PC-3 (cell line): ENCODE measurements around the gene VAV3. TPM values are rescaled to one million over a fixed set of nuclear protein-coding genes. Genes with fewer than 3 reads are reported as not detected.

Experiments
- ATAC-seq: fragments of 200-7000 bp; cut with Tn5 transposase; 2 replicates; pipeline ENCODE4 v1.9.1; 2020; ENCODE audit warnings: mild to moderate bottlenecking, moderate library complexity
- BruUV-seq: library from RNA; stranded (reverse); fragments of 400-500 nt; replicated peaks from 2 replicates; lab custom pipeline; 2021; lab: Mats Ljungman, UMichigan
- CTCF ChIA-PET: fragments of 300-600 bp; sonication (Branson Sonifier 250); formaldehyde crosslinking; loops from one replicate; lab custom pipeline; 2022; ENCODE audit warnings: antibody characterized with exemption; lab: Charles Lee
- POLR2A ChIA-PET: fragments of 300-600 bp; sonication (Branson Sonifier 250); formaldehyde crosslinking; loops from one replicate; lab custom pipeline; 2022; ENCODE audit warnings: antibody characterized with exemption; ENCODE audit not compliant: unreplicated experiment; lab: Charles Lee
- DNase-seq: peaks from one replicate; pipeline ENCODE4 v3.0.0-alpha.2; 2015
- H2AFZ ChIP-seq: fragments of 300-600 bp; sonication (generic); 2 replicates; pipeline ENCODE4 v1.6.0; 2016; ENCODE audit warnings: antibody characterized with exemption, low read length
- H3F3A ChIP-seq: fragments of 300-600 bp; sonication (generic); one replicate; pipeline ENCODE4 v1.6.0; 2017; ENCODE audit warnings: antibody characterized with exemption, low read length, control low read depth, mild to moderate bottlenecking; ENCODE audit not compliant: unreplicated experiment
- H3K27ac ChIP-seq: fragments of 300-600 bp; sonication (generic); 2 replicates; pipeline ENCODE4 v1.5.1; 2016; ENCODE audit warnings: mild to moderate bottlenecking, low read length
- H3K27me3 ChIP-seq: fragments of 300-600 bp; sonication (generic); 2 replicates; pipeline ENCODE4 v1.6.1; 2016; ENCODE audit warnings: low read length, mixed read lengths
- H3K36me3 ChIP-seq: fragments of 300-600 bp; sonication (generic); 2 replicates; pipeline ENCODE4 v1.6.1; 2016; ENCODE audit warnings: low read depth, mixed run types, low read length, mixed read lengths
- H3K4me1 ChIP-seq: fragments of 300-600 bp; sonication (generic); 2 replicates; pipeline ENCODE4 v1.5.1; 2016; ENCODE audit warnings: low read length; ENCODE audit not compliant: insufficient read depth
- H3K4me2 ChIP-seq: fragments of 300-600 bp; sonication (generic); 2 replicates; pipeline ENCODE4 v1.6.0; 2016; ENCODE audit warnings: low read length
- H3K4me3 ChIP-seq: fragments of 300-600 bp; sonication (generic); 2 replicates; pipeline ENCODE4 v1.5.1; 2016; ENCODE audit warnings: mild to moderate bottlenecking, low read length, mixed read lengths
- H3K79me2 ChIP-seq: fragments of 300-600 bp; sonication (generic); 2 replicates; pipeline ENCODE4 v1.6.1; 2017; ENCODE audit warnings: low read length, mixed read lengths
- H3K9ac ChIP-seq: fragments of 300-600 bp; sonication (generic); 2 replicates; pipeline ENCODE4 v1.6.0; 2016; ENCODE audit warnings: mild to moderate bottlenecking, low read length
- H3K9me2 ChIP-seq: fragments of 300-600 bp; sonication (generic); replicated peaks from 2 replicates; pipeline ENCODE4 v1.6.1; 2016; ENCODE audit warnings: mixed run types, low read length, mixed read lengths
- H3K9me3 ChIP-seq: fragments of 300-600 bp; sonication (generic); 2 replicates; pipeline ENCODE4 v1.6.1; 2016; ENCODE audit warnings: low read length, mixed read lengths
- H4K20me1 ChIP-seq: fragments of 300-600 bp; sonication (generic); 2 replicates; pipeline ENCODE4 v1.6.1; 2016; ENCODE audit warnings: low read length, mixed read lengths
- EZH2 ChIP-seq: fragments of 300-600 bp; sonication (generic); IDR thresholded peaks from one replicate; pipeline ENCODE4 v1.6.1; 2017; ENCODE audit warnings: antibody characterized with exemption, mild to moderate bottlenecking, low read length; ENCODE audit not compliant: unreplicated experiment
- EZH2phosphoT487 ChIP-seq: fragments of 300-600 bp; sonication (generic); IDR thresholded peaks from 2 replicates; pipeline ENCODE4 v1.6.1; 2018; ENCODE audit warnings: mild to moderate bottlenecking, antibody characterized with exemption, low read length, borderline replicate concordance
- intact Hi-C: fragments of 100-400 bp; cut with micrococcal nuclease; formaldehyde crosslinking; loops from 2 replicates; pipeline ENCODE4 v1.9.0; 2023
- total RNA-seq: library from RNA; depleted of rRNA; stranded (reverse); fragments of >200 nt; gene quantifications from 2 replicates; pipeline ENCODE4 v1.2.3, GENCODE V29; 2014
- TF ChIP-seq, protein P1 (sequence below): fragments of 300-600 bp; sonication (generic); conservative IDR thresholded peaks from 2 replicates; pipeline ENCODE4 v1.5.1; 2017; ENCODE audit warnings: antibody characterized with exemption, low read depth, mild to moderate bottlenecking, low read length

Gene VAV3
- total RNA-seq, 1 experiment from 2014 or later, result 0.73 TPM

DNA sequence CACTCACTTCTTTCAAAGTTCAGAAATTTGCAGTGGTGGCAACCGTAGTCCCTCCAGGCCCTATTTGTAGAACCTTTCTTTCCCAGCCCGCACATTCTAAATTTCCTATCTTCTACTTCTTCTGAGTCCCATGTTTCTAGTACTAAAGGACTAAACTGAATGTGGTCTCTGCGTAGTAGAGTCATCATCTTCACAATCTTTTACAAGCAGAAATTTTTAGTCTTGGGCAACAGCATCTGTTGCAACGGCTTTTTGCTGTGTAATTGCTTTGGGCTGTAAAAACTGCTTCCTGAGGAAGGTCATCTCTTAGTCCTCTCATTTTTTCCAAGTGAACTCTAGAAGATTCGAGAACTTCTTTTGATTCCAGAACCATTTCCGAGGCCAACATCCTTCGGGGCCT, 23.9 kb downstream of the VAV3 start:
- Histone ChIP-seq H3K27me3 (no peaks in the 10 kb centered on the region), H3K4me2 (no peak overlapping the region), H2AFZ (no peak overlapping the region), H3K27ac (no peak overlapping the region), H3K9me3 (no peaks in the 10 kb centered on the region), H3F3A (no peaks in the 10 kb centered on the region), H3K4me3 (no peak overlapping the region), H3K9ac (no peak overlapping the region), H4K20me1 (no peaks in the 10 kb centered on the region), H3K4me1 (peaks cover 16% of the 10 kb centered on the region), H3K79me2 (no peaks in the 10 kb centered on the region), H3K9me2 (0 out of 2 replicates have a peak, but pooled peaks cover 3% of the 10 kb centered on the region), H3K36me3 (no peaks in the 10 kb centered on the region)
- TF ChIP-seq EZH2phosphoT487 (no peak), EZH2 (no peak)
- TF ChIP-seq, protein P1, sequence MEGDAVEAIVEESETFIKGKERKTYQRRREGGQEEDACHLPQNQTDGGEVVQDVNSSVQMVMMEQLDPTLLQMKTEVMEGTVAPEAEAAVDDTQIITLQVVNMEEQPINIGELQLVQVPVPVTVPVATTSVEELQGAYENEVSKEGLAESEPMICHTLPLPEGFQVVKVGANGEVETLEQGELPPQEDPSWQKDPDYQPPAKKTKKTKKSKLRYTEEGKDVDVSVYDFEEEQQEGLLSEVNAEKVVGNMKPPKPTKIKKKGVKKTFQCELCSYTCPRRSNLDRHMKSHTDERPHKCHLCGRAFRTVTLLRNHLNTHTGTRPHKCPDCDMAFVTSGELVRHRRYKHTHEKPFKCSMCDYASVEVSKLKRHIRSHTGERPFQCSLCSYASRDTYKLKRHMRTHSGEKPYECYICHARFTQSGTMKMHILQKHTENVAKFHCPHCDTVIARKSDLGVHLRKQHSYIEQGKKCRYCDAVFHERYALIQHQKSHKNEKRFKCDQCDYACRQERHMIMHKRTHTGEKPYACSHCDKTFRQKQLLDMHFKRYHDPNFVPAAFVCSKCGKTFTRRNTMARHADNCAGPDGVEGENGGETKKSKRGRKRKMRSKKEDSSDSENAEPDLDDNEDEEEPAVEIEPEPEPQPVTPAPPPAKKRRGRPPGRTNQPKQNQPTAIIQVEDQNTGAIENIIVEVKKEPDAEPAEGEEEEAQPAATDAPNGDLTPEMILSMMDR, result no peak
- intact Hi-C loops, result no loop called here
- CTCF ChIA-PET, result no interaction called here
- no TSS peak for BruUV-seq
- ATAC-seq (no peak), DNase-seq (no peak)
- POLR2A ChIA-PET, result no interaction called here

DNA sequence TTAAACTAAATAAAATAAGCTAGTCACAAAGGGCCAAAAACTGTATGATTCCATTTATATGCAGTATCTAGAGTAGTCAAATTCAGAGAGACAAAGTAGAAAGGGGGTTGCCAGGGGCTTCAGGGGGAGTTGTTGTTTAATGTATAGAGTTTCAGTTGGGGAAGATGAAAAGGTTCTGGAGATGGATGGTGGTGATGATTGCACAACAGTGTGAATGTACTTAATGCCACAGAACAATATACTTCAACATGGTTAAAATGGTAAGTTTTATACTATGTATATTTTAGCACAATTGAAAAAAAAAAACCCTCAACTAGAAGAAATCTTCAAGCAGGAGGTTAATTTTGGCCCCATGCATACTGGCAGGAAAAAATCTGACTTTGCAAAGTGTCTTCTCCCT, 24.3 kb downstream of the VAV3 start:
- no peak overlapping the region for H3K4me3 ChIP-seq
- H3K9me3 ChIP-seq, result no peaks in the 10 kb centered on the region
- no peaks in the 10 kb centered on the region for H3K79me2 ChIP-seq
- H3K27ac ChIP-seq, result no peak overlapping the region
- no peaks in the 10 kb centered on the region for H3F3A ChIP-seq
- intact Hi-C loops, result no loop called here
- DNase-seq, result no peak
- no peak overlapping the region for H3K9ac ChIP-seq
- no peaks in the 10 kb centered on the region for H4K20me1 ChIP-seq
- H3K36me3 ChIP-seq, result no peaks in the 10 kb centered on the region
- H2AFZ ChIP-seq, result no peak overlapping the region
- POLR2A ChIA-PET, result no interaction called here
- no peak overlapping the region for H3K4me2 ChIP-seq
- 0 out of 2 replicates have a peak, but pooled peaks cover 3% of the 10 kb centered on the region for H3K9me2 ChIP-seq
- ATAC-seq, result no peak
- H3K4me1 ChIP-seq, result peaks cover 20% of the 10 kb centered on the region
- no TSS peak for BruUV-seq
- no peaks in the 10 kb centered on the region for H3K27me3 ChIP-seq
- CTCF ChIA-PET, result no interaction called here
- TF ChIP-seq EZH2phosphoT487, result no peak
- TF ChIP-seq, protein P1, result no peak
- TF ChIP-seq EZH2, result no peak

DNA sequence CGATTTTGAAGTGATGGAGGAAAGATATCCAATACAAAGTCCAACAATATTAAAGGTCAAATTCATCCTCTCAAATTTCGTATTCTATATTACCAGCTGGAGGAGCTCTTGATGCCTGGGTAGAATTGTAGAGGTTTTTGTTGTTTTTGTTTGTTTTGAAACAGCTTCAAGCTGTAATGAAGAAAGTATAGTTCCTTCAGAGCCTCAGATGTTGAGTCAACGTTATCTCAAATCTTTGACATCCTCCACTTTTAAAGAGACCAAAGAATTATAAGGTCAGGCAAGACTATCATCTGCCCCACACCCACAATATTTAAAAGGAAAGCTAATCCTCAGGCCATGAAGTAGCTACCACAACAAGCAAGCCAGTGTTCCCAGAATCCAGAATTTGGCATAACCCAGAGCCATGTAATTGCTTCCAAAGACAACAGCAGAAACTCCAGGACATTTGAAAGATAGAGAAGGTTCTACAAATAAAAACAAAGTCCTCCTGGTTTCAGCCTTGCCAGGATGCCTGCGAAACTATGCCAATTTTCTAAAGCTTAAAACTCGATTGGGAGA, 24.9 kb downstream of the VAV3 start:
- Histone ChIP-seq H3K9me3 (no peaks in the 10 kb centered on the region), H3K9me2 (0 out of 2 replicates have a peak, but pooled peaks cover 3% of the 10 kb centered on the region), H3K79me2 (no peaks in the 10 kb centered on the region), H2AFZ (no peak overlapping the region), H3F3A (no peaks in the 10 kb centered on the region), H3K27ac (no peak overlapping the region), H3K4me2 (no peak overlapping the region), H4K20me1 (no peaks in the 10 kb centered on the region), H3K9ac (no peak overlapping the region), H3K27me3 (no peaks in the 10 kb centered on the region), H3K4me1 (peaks cover 26% of the 10 kb centered on the region), H3K36me3 (no peaks in the 10 kb centered on the region), H3K4me3 (no peak overlapping the region)
- ChIA-PET CTCF (interaction anchor here (0.6 kb wide), 1 partner anchor 43 kb away, joined by 3 read pairs; no protein-coding TSS in a partner anchor), POLR2A (no interaction called here)
- intact Hi-C loops, result no loop called here
- no TSS peak for BruUV-seq
- no peak for ATAC-seq
- no peak for DNase-seq
- TF ChIP-seq EZH2 (no peak), EZH2phosphoT487 (no peak)
- TF ChIP-seq, protein P1, result no peak
